ENCODE results near the gene PDE6A.
"Not testable (repeated sequence)": the region's sequence is repeated elsewhere in the genome, so short reads cannot be mapped to it uniquely, and the experiment has no call there.

DNA sequence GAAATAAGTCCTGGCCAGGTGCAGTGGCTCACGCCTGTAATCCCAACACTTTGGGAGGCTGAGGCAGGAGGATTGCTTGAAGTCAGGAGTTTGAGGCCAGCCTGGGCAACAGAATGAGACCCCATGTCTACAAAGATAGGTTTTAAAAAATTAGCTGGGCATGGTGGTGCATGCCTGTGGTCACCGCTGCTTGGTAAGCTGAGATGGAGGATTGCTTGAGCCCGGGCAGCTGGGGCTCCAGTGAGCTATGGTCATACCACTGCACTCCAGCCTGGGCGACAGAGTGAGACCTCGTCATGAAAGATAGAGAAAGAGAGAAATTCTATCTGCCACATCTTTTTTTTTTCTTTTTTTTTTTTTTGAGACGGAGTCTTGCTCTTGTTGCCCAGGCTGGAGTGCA is 86.1 kb downstream of the PDE6A start:
- not testable (repeated sequence) for TF ChIP-seq RAD21 (conservative IDR thresholded peaks at IDR 0.05 in 1 of 2, IDR thresholded peaks at IDR 0.05 in 1 of 2); BHLHE40 (IDR thresholded peaks at IDR 0.05; ENCODE audit: low read depth, low read length); TP53 (CRISPR knock-in tag; IDR thresholded peaks at IDR 0.05); CHD2 (IDR thresholded peaks at IDR 0.05; ENCODE audit: low read length, partially characterized antibody); CBX2 (IDR thresholded peaks at IDR 0.05; ENCODE audit: borderline replicate concordance, low read depth); CEBPB (IDR thresholded peaks at IDR 0.05); HMGXB4 (CRISPR knock-in tag; IDR thresholded peaks at IDR 0.05; ENCODE audit: borderline replicate concordance); HDAC2 (IDR thresholded peaks at IDR 0.05); ESRRA (IDR thresholded peaks at IDR 0.05; ENCODE audit: borderline replicate concordance, low read length); POLR2A (IDR thresholded peaks at IDR 0.05; ENCODE audit: low read length)
- TF ChIP-seq, protein P1, sequence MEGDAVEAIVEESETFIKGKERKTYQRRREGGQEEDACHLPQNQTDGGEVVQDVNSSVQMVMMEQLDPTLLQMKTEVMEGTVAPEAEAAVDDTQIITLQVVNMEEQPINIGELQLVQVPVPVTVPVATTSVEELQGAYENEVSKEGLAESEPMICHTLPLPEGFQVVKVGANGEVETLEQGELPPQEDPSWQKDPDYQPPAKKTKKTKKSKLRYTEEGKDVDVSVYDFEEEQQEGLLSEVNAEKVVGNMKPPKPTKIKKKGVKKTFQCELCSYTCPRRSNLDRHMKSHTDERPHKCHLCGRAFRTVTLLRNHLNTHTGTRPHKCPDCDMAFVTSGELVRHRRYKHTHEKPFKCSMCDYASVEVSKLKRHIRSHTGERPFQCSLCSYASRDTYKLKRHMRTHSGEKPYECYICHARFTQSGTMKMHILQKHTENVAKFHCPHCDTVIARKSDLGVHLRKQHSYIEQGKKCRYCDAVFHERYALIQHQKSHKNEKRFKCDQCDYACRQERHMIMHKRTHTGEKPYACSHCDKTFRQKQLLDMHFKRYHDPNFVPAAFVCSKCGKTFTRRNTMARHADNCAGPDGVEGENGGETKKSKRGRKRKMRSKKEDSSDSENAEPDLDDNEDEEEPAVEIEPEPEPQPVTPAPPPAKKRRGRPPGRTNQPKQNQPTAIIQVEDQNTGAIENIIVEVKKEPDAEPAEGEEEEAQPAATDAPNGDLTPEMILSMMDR (IDR thresholded peaks at IDR 0.05), result not testable (repeated sequence)

Data from A549 (cell line).